Ovary (tissue), 3 donors: ENCODE measurements around the gene GPSM1.

Experiments used
- CTCF ChIP-seq, 3 donors: fragments of 450-650 bp in 2 of 3; fragments of 200-600 bp in 1 of 3; IDR thresholded peaks; one replicate each; pipeline versions ENCODE4 v1.5.1 to v1.8.0; 2016 to 2022; ENCODE audit warnings: antibody characterized with exemption in 3 of 3, mild to moderate bottlenecking in 1 of 3
- POLR2A ChIP-seq: fragments of 450-650 bp; IDR thresholded peaks from one replicate; pipeline ENCODE4 v1.6.1; 2017; ENCODE audit warnings: antibody characterized with exemption, mild to moderate bottlenecking, moderate library complexity
- donor health status: DM: no; HTN: no; CAD: no.

DNA sequence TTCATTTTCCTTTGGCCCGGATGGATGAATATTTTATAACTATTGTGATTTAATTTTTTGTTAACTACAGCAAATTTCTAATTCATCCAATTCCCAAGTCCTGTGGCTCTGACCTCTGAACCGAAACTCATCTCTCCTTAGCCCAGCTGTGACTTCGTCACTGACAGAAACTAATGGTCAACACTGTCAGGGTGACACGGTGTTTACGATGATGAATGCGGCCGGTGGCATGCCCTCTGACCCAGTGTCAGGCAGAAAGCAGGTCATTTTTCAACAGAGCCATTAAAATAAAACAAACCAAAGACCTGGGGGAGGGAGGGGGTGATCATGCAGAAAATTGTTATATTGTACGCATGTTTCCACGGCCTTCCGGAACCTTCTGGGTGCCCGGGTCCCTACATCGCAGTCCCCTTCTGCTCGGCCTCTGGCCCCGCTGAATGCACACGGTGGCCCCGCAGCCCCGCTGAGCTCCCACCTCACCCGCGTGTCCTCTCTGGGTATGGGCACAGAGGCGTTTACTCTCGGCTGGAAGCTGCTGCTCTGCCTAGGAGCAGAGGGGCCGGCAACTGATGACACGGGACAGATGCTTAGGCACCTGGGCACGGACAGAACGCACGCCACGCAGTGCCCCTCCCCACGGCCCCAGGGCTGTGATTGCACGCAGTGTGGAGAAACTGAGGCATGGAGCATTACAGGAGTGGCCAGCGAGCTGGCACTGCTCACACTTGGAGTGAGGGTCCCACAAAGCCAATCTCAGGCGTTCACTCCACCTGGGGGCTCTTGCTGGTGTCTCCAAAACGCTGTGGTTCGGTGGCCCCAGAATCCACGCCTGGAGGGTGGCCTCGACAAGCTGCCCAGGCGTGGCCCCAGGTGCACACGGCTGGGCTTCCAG lies 31.6 kb upstream of the GPSM1 start:
- TF ChIP-seq CTCF (IDR thresholded peaks at IDR 0.05) (no peak), POLR2A (no peak)
